OCI-LY7 (cell line): ENCODE measurements around the gene CMTR2.

ENCODE experiments used
- CTCF ChIP-seq: fragments of 200-600 bp; sonication (generic); conservative IDR thresholded peaks from 2 replicates; pipeline ENCODE4 v1.5.1; 2014; ENCODE audit warnings: mild to moderate bottlenecking, antibody characterized with exemption, low read length, moderate library complexity, mixed read lengths
- EZH2phosphoT487 ChIP-seq: fragments of 200-600 bp; sonication (generic); IDR thresholded peaks from 2 replicates; pipeline ENCODE4 v1.6.1; 2018; ENCODE audit warnings: low read depth, borderline replicate concordance, mild to moderate bottlenecking, mixed run types, antibody characterized with exemption, low read length, moderate library complexity, mixed read lengths

GRCh38 chr16:71250461-71251235 lies 38.6 kb downstream of the CMTR2 start:
- TF ChIP-seq CTCF = no peak
- no peak for TF ChIP-seq EZH2phosphoT487
